HG02610 (cell line): ENCODE measurements around the gene DUSP6.
"Not testable (repeated sequence)": the region's sequence is repeated elsewhere in the genome, so short reads cannot be mapped to it uniquely, and the experiment has no call there.

Source experiments
- ATAC-seq: cut with Tn5 transposase; IDR thresholded peaks from one replicate; pipeline ENCODE4 v1.9.1; 2021; ENCODE audit warnings: mild to moderate bottlenecking, moderate library complexity; ENCODE audit not compliant: unreplicated experiment

DUSP6 gene

GRCh38 chr12:89352242-89352491 lies 134 bp downstream of the DUSP6 start:
- ATAC-seq: no peak

GRCh38 chr12:89351489-89352241 lies 636 bp downstream of the DUSP6 start:
- ATAC-seq: peak; percentile 24

- no peak for ATAC-seq
These were observed 1.4 kb downstream of the DUSP6 start for GRCh38 chr12:89350630-89351488.

- ATAC-seq: no peak
These were observed 2.1 kb downstream of the DUSP6 start for GRCh38 chr12:89350260-89350629.

- no peak for ATAC-seq
These were observed 2.5 kb downstream of the DUSP6 start for GRCh38 chr12:89349814-89350213.

GRCh38 chr12:89348894-89349699 lies 3.2 kb downstream of the DUSP6 start:
- ATAC-seq: no peak

GRCh38 chr12:89347325-89347829 lies 4.9 kb downstream of the DUSP6 start:
- ATAC-seq: no peak

GRCh38 chr12:89346741-89347324 lies 5.5 kb downstream of the DUSP6 start:
- peak; percentile 6 for ATAC-seq

GRCh38 chr12:89345830-89346740 lies 6.2 kb downstream of the DUSP6 start:
- peak; percentile 99 for ATAC-seq

- ATAC-seq: no peak
These were observed 6.9 kb downstream of the DUSP6 start for GRCh38 chr12:89345376-89345775.

GRCh38 chr12:89344862-89345202 lies 7.5 kb downstream of the DUSP6 start:
- no peak for ATAC-seq

GRCh38 chr12:89344043-89344861 lies 8.0 kb downstream of the DUSP6 start:
- no peak for ATAC-seq

GRCh38 chr12:89343127-89343526 lies 9.2 kb downstream of the DUSP6 start:
- no peak for ATAC-seq

- ATAC-seq: no peak
These were observed 11.4 kb downstream of the DUSP6 start for GRCh38 chr12:89340861-89341260.

GRCh38 chr12:89339526-89339925 lies 12.8 kb downstream of the DUSP6 start:
- no peak for ATAC-seq

- not testable (repeated sequence) for ATAC-seq
These were observed 15.2 kb downstream of the DUSP6 start for GRCh38 chr12:89337136-89337535.

- ATAC-seq: no peak
These were observed 16.7 kb downstream of the DUSP6 start for GRCh38 chr12:89335452-89336244.

GRCh38 chr12:89334548-89335169 lies 17.6 kb downstream of the DUSP6 start:
- no peak for ATAC-seq
